HS-27A (cell line): ENCODE results near the gene TMEM203.
A peak's percentile ranks its signal among the peaks of the same experiment; 100 is the strongest.
"Not testable (repeated sequence)": the region's sequence is repeated elsewhere in the genome, so short reads cannot be mapped to it uniquely, and the experiment has no call there.

ENCODE experiments used
- DNase-seq: peaks from one replicate; pipeline ENCODE4 v3.0.0-alpha.2; 2012; ENCODE audit warnings: low read depth, missing footprints

TMEM203 gene

DNA sequence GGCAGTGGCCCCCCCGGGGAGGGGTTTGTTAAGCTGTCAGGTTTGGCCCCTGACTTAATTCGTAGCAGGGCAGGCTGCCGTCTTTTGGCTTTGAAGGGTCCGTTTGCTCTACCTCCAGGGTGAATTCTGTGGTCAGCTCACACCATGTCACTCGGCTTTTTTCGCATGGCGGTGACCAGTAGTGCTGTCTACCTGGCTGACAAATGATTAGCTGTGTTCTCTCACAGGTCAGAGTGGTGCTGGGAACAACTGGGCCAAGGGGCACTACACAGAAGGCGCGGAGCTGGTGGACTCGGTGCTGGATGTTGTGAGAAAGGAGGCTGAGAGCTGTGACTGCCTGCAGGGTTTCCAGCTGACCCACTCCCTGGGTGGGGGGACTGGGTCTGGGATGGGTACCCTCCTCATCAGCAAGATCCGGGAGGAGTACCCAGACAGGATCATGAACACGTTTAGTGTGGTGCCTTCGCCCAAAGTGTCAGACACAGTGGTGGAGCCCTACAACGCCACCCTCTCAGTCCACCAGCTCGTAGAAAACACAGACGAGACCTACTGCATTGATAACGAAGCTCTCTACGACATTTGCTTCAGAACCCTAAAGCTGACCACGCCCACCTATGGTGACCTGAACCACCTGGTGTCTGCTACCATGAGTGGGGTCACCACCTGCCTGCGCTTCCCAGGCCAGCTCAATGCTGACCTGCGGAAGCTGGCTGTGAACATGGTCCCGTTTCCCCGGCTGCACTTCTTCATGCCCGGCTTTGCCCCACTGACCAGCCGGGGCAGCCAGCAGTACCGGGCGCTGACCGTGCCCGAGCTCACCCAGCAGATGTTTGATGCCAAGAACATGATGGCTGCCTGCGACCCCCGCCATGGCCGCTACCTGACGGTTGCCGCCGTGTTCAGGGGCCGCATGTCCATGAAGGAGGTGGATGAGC is 37.1 kb upstream of the TMEM203 start:
- DNase-seq, result no peak

DNA sequence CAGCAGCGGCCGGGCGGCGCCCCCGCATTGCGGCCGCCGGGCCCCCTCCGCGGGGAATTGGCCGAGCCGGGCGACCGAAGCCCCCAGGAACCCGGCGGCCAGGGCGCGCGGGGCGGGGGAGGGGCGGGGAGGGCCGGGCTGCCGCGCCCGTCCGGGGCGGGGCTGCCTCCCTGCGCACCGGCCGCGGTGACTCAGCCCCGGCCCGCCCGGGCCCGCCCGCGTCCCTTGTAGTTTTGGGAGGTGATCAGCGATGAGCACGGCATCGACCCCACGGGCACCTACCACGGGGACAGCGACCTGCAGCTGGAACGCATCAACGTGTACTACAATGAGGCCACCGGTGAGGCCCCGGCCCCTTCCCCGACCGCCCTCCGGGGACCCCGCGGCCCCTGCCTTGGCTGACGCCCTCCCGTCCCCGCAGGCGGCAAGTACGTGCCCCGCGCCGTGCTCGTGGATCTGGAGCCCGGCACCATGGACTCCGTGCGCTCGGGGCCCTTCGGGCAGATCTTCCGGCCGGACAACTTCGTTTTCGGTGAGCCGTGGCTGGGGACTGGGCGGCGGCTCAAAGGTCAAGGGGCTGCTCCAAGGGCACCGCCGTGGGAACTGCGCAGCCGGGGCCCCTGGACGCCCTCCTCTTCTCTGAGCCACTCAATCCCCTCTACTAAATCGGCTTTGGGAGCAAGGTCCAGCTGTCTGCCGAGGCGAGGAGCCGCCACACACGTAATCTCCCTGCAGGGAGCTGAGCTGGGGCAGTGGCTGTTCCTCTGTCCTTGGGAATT is 36.2 kb upstream of the TMEM203 start:
- DNase-seq, result no peak

DNA sequence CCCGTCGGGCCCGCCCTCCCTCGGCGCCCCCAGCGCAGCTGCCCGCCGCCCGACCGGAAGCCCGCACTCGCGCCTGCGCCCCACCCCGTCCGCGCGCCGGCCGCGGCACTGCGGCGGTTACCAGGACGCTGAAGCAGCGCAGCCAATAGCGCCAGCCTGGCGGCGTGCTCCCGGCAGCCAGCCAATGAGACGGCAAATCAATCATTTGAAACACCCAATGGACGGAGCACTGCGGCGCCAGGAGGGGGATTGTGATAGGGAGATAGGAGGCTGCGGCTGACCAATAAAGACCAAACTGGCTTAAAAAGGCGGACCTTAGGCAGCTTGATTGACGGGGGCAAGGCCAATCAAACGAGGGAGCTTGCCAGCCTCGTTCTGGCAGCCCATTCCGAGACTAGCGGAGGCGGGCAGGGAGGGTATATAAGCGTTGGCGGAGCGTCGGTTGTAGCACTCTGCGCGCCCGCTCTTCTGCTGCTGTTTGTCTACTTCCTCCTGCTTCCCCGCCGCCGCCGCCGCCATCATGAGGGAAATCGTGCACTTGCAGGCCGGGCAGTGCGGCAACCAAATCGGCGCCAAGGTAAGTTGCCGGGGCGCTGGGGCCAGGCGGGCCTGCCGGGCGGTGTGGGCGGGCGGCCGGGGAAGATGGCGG is 35.5 kb upstream of the TMEM203 start, which contains the start of gene TUBB4B:
TUBB4B (plus strand) TSS at position 447 of the 649 bp plus-strand sequence; CDS start at position 521, 74 bp downstream.
- DNase-seq, result peak; percentile 96

DNA sequence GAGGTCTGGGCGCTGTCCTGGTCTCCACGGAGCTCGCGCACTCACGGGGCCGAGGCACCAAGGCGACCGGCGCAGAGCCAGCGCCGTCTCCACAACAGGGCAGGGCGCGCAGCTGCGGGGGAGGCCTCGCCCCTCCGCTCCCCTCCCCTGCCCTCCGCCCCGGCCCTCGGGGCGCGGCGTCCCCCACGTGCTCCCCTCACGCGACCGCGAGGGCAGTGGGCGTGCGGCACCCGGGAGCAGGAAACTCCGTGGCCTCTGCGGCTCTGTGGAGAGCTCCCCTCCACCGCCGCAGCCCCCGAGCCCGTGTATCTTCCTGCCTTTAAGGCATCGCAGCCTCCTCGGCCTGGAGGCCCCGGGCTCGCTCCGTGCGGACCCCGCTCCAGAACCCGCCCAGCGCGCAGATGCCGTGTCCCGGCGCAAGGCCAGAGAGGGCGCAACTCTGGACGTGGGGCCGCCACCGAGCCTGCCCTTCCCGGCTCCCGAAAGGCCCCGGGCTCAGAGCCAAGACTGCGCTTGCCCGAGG is 34.9 kb upstream of the TMEM203 start:
- peak; percentile 40 for DNase-seq

DNA sequence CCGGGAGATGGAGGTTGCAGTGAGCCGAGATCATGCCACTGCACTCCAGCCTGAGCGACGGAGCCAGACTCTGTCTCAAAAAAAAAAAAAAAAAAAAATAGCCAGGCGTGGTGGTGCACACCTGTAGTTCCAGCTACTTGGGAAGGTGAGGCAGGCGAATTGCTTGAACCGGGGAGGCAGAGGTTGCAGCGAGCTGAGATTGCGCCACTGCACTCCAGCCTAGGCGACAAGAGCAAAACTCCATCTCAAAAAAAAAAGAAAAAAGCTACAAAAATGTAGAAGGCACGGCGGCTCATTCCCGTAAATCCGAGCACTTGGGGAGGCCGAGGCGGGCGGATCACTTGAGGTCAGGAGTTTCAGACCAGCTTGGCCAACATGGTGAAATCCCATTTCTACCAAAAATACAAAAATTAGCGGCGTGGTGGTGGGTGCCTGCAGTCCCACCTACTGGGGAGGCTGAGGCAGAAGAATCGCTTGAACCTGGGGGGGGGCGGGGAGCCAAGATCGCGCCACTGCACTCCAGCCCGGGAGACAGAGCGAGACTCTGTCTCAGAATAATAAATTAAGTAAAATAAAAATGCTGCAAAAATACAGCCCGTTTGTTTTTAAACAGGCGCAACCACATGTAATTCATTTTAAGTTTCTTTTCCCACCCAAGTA is 34.2 kb upstream of the TMEM203 start:
- DNase-seq, result not testable (repeated sequence)

DNA sequence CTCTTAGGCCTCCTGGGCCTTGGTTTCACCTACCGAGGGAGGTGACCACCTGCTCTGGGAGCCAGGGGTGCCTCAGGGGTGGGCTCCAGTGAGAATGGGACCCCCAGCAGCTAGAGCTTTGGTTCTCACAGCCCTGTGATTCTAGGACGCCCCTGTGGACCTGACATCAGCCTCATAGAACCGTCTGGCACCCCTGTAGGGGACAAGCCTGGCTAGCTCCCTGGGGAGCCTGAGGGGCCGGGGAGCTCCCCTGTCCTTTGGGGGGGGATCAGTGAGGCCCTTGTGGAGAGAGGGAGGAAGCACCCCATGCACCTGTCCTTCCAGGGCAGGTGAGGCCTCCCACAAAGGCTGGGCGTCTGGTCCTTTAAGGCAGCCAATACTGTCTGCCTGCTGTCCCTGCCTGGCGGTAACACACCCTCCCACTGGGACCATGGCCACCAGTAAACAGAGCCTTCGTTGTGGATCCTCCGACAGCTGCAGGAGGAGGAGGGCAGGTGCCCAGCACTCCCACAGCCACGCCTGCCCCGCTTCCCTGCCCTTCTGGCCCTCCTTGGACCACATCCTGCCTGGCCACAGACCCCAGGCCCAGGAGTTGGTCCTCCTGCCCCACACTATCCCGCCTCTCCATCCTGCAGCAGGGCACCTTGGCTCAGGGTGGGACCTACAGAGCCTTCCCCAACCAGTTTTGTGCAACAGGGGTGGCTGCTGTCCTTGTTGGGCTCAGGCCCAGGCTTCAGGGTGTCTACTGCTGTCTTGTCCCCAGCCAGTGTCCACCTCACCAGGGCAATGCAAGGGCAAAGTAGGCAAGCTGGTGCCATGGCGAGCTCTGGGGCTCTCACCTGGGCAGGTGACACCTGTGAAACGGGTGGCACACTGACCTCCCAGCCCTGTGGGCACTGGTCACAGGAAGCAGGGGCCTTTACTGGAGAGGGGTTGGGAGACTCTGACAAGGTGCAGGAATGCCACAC is 32.6 kb upstream of the TMEM203 start:
- no peak for DNase-seq

DNA sequence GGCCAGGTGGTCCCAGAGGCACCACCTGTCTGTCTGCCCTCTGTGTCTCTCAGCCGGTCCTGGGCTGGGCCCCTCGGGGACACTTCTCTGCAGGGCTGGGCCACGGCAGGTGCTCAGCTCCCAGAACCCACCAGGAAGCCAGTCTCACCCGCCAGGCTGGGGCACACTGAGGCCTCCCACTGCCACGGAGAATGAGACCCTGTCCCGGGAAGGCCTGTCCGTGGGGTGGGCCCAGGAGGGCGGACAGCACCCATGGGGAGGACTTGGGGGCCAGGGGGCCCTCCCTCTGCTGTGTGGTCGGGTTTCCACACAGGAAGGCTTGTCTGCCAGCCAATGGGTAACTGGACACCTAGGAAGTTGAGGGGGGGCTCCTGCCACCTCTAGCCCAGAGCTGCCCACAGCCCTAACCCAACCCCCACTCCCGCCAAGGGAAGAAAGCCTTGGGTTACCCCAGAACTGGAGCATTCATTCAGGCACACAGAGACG is 31.5 kb upstream of the TMEM203 start:
- DNase-seq, result no peak

DNA sequence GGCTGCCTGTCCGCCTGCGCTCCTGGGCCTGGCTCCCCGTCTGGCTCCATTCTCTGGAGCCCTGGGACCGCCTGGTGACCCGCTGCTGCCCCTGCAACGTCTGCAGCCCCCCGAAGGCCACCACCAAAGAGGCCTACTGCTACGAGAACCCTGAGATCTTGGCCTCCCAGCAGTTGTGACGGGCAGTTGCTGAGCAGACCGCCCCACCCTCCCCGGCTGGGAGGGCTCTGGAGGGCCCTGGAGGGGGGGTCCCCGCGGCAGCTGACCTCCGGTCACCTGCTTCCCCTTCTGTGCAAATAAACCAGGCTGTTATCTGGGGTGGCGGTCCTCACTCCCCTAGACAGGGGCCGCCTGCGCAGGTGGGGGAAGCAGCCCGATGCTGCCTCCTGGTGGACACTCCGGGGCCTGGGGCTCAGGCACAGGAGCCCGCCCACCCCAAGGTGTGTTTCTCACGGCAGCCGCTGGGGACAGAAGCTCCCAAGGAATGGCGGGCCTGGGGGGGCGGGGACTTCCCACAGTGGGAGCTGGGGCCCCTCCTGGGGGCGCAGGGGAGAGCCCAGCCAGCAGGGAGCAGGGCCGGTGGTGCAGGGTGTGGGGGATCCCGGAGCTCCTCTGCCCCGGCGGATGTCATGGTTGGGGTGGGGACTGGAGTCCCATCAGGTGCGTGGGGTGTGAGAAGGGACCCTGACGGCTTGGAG is 30.9 kb upstream of the TMEM203 start:
- DNase-seq, result no peak

DNA sequence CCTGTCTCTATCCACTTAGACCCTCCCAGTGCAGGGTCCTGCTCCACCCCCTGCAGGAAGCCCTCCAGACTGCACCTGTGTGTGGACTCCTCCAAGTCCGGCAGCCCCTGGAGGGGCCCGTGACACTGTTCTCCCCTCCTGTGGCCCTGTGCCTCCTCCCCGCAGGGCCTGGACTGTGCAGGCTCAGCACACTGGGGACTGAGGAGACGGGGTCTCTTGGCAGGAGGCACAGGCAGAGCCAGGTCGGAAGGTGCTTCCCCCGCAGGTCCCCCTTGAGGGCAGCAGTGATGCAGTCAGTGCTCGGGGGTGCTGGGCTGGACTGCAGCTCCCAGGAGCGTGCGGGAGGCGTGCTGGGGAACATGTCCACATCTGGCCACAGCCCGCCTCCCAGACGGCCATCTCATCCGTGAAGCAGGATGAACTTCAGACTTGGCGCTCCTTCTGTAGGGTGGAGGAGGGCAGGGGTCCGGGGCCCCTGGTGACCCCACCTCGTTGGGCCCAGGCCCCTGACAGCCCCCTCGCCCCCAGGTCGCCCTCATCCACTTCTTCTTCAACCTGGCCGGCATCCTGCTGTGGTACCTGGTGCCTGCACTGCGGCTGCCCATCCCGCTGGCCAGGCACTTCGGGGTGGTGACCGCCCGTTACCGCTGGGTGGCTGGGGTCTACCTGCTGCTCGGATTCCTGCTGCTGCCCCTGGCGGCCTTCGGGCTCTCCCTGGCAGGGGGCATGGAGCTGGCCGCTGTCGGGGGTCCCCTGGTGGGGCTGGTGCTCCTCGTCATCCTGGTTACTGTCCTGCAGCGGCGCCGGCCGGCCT is 30.2 kb upstream of the TMEM203 start:
- no peak for DNase-seq

DNA sequence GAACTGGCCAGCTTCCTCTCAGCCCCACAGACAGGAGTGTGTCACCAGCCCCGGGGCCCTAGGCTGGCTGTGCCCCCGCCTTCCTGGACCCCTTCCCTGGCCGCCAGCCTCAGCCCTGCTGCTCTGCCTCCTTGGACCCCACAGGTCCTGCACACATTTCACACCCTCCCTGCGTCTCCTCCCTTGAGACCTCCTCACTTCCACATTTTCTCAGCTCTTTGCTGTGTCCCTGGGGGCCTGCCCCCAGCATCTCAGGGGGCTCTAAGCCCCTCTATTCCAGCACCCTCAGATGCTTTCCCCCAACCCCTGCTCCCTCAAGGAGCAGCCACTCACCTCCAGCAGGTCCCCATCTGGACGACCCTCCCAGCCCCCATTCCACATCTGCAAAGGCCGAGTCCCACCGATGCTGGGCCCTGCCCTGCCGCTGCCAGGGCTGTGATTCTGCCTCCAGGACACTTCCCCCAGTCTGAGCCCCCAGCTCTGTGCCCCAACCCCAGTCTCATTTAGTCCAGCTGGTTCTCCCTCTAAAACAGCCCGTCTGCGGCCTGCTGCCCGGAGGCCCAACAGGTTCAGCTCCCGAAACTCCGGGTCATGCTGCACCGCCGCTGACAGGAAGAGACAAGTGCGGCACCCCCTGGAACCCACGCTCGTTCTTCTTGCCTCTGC is 29.4 kb upstream of the TMEM203 start:
- no peak for DNase-seq

DNA sequence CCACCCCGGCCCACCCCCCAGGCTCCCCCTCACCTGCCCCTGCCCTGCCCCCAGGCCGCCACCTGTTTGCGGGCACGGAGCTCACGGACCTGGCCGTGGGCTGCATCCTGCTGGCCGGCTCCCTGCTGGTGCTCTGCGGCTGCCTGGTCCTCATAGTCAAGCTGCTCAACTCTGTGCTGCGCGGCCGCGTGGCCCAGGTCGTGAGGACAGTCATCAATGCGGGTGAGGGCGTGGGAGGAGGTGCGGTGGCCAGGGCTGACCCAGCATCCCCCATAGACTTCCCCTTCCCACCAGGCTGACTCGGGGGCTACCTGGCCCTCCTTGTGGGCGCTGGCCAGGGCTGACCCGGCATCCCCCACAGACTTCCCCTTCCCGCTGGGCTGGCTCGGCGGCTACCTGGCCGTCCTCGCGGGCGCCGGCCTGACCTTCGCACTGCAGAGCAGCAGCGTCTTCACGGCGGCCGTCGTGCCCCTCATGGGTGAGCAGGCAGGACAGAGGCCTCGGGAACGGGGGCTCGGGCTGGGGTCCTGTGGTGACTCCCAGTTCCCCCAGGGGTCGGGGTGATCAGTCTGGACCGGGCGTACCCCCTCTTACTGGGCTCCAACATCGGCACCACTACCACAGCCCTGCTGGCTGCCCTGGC is 28.7 kb upstream of the TMEM203 start:
- no peak for DNase-seq

DNA sequence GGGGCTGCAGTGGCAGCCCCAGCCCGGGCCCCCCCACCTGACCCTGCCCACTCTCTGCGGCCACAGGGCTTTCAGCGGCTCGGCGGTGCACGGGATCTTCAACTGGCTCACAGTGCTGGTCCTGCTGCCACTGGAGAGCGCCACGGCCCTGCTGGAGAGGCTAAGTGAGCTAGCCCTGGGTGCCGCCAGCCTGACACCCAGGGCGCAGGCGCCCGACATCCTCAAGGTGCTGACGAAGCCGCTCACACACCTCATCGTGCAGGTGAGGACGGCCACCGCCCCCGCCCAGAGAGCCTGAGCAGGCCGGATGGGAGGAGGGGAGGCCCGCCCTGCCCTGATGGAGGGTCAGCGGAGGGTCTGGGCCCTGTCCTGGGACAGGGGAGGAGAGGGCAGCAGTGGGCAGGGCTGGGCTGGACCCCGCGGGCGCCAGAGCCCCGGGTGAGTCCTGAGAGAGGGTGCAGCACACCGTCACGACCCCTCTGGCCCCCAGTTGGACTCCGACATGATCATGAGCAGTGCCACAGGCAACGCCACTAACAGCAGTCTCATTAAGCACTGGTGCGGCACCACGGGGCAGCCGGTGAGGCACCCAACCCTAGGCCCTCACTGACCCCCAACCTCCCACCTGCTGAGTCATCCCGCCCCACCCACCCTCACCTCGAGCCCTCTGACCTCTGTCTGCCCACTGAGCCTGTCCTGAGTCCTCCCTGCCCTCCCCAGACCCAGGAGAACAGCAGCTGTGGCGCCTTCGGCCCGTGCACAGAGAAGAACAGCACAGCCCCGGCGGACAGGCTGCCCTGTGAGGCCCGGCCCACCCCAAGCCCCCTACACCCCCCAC is 27.9 kb upstream of the TMEM203 start:
- DNase-seq, result no peak

DNA sequence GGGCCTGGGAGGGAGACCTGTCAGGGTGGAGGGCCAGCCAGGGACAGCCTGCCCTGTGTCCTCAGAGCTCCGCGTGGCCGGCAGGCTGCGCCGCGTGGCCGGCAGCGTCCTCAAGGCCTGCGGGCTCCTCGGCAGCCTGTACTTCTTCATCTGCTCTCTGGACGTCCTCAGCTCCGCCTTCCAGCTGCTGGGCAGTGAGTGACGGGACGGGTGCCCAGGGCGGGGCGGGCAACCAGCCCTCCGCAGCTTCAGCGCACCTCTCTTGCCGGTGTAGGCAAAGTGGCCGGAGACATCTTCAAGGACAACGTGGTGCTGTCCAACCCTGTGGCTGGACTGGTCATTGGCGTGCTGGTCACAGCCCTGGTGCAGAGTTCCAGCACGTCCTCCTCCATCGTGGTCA is 27.1 kb upstream of the TMEM203 start:
- no peak for DNase-seq

DNA sequence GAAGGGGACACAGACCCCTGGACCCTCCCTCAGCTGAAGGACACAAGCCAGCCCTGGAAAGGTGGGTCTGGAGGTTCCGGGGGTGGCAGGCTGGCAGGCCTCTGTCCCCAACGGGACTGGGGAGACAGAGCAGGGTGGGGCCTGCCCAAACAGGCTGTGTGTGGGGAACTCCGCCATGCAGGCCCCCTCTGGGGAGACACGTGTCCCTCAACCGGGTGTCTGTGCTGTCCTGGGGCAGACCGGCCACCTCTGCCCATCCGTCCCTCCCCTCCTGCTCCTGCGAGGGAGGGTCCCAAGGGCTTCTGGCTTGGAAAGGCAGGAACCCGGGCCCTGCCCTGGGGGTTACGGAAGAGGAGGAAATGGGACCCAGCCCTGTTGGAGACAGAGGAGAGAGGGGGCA is 26.7 kb upstream of the TMEM203 start:
- no peak for DNase-seq

DNA sequence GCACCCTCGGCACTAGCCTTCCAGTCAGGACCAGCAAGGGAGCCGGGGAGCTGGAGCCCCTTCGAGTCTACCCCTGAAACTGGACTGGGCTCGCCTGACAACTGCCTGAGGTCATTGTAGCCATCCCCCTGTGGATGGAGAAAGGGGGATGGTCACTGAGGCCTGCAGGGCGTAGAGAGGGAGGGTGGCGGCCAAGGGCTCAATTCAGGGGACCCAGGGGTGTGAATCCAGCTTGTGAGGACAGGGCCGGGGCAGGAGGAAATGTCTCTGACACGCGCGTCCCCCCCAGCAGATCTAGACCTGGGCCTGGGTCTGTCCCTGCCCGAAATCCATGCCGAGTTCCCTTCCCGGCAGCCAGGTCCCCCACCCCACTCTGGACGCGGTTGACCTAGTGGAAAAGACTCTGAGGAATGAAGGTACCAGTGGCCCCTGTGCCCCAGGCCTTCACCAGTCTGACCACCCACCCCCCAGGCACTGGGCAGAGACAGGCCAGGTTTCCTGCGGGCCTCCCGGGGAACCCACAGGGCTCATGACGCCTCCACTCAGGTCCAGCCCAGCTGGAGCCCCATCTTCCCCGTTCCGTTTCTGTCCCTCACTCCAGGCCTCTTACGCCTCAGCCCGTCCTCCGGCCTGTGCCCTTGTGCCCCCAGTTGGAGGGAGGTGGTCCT is 26.1 kb upstream of the TMEM203 start:
- DNase-seq, result no peak

DNA sequence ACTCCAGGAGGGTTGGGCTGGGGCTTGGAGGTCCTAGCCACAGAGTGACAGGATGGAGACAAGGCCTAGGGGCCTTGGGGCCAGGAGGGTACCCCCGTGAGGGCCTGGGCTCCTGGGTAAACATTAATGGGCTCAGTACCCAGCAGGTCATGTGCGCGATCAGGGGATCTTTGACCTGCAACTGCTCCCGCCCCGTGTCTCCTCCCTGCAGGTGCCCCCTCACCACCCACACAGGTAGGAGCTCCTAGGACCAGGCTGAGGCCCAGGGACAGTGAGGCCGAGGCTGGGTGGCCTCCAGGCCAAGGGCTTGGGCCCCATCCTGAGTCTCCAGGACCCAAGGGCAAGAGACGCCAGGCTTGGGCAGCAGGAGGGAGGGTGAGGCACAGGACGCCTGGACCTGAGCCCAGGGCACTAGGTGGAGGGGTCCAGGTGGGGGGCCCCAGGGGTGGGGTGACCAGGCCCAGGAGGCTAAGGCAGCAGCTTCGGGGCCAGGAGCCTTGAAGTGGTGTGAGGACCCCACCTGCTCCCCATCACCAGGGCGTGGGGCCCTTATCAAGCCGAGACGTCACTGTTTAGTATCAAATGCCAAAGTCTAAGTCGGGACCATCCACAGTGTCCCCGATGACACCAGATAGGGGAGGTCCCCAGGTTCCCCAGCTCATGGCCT is 25.4 kb upstream of the TMEM203 start, which contains the start of gene SLC34A3:
SLC34A3 (plus strand) TSS at position 197 of the 667 bp plus-strand sequence. CDS start 802 bp downstream, outside the sequence.
- DNase-seq, result no peak
